Eye (tissue), 1 donor: ENCODE results near the gene RCSD1.

ENCODE experiments used
- DNase-seq: peaks from one replicate; pipeline ENCODE4 v3.0.0-alpha.2; 2015

RCSD1 gene

DNA sequence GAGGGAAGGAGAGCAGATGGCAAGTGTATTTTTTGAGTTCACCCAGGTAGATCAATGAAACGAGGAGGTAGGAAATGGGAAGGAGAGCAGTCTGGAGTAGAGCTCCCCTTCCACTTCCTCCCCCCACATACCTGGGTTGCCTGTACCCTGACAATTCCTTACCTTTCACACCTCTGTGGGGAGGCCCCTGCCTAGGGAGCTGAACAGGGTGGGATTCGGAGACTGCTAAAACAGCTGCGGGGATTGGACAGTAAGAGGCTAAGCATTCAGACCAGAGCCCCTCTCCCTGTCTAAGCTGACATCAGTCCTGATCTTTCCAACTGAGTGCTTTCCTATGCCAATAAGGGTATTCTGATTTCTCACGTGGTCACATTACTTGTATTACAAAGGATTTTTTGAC, 14.5 kb downstream of the RCSD1 start:
- no peak for DNase-seq

GRCh38 chr1:167645140-167645541, 15.1 kb downstream of the RCSD1 start:
- DNase-seq = peak; percentile 35

- DNase-seq = no peak
These were observed 15.8 kb downstream of the RCSD1 start for GRCh38 chr1:167645625-167646414.

- DNase-seq = no peak
These were observed 18.3 kb downstream of the RCSD1 start for GRCh38 chr1:167648252-167648849.

- no peak for DNase-seq
These were observed 19.1 kb downstream of the RCSD1 start for GRCh38 chr1:167648978-167649744.

DNA sequence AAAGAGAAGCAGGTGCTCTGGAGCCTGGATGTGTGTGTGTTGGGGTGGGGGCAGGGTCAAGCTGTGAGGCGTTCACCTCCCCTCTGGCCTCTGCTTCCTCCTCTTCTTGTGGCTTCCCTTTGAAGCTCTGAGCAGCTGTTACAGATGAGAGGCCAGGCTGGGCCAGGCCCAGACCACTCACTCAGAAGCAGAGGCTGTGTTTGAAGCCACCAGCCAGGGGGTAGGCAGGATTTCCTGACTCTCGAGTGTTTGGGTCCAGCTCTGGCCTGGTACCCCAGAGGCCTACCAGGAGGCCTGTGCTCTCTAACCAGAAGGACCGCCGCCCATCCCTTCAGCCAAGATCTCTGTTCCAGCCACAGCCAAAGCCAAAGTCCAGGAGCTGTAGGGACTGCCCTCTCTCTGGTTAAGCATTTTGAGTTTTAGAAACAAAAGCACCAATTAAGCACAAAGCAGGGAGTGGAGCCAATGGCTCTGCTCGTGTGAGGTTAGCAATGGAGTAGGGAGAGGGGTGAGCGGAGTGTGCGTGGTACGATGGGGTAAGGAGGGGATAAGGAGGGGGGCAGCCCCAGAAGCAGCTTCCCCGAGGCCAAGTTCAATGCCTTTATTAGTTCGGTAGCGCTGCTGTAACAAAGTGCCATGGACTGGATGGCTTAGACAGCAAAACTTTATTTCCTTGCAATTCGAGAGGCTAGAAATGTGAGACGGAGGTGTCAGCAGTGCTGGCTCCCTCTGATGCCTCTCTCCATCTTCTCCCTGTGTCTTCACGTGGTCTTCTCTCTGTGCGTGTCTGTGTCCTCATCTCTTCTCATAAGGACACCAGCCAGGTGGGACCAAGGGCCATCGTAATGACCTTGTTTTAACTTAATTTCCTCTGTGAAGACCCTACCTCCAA, 20.5 kb downstream of the RCSD1 start:
- DNase-seq = no peak

DNA sequence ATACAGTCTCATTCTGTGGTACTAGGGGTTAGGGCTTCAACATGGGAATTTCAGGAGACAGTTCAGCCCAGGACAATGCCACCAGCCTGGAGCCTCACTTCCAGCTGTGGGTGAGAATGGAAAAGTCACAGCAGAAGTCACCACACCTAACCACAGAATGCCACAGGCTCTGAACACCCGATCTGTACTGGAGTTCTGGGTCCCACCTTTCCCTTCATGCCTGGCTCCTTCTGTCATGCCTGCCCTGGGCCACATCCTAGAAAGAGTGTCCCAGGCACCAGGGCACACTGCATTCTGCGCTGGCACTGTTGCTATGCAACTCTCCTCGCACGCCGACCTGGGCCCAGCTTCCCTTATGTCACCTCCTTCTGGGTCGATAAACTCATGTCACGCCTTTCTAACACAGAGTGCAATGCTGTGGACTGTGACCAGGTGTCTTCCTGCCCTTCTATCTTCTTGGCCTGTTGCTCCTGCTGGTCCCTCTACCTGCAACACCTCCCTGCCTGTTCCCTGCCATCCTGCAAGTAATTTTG, 21.2 kb downstream of the RCSD1 start:
- no peak for DNase-seq

- no peak for DNase-seq
These were observed 25.0 kb downstream of the RCSD1 start for GRCh38 chr1:167654975-167655575.

GRCh38 chr1:167656657-167657056, 26.6 kb downstream of the RCSD1 start:
- DNase-seq = no peak

DNA sequence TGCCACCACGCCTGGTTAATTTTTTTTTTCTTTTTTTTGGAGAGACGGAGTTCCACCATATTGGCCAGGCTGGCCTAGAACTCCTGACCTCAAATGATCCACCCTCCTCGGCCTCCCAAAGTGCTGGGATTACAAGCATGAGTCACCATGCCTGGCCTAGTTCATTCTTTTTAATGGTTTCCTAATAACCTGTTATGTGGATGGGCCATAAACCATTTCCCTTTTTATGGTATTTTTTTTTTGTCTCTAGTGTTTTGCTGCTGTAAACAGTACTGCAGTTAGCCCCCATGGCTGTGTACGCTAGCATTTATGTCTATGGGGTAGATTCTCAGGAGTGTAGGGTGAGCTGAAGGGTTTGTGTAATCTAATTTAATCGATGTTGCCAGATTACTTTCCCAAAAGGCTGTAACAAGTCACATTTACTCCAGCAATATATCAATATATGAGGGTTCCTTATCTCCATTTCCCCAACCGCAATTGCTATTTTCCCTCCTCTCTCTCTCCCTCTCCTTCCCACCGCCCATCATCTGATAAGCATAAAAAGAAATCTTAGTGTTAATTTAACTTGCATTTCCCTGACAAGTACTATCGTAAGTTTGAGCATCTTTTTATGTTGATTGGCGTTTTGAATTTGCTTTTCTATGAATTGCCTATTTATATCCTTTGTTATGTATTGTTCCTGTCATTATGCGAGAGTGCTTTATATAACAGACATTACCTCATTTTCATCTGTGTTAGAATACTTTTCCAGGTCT, 28.7 kb downstream of the RCSD1 start:
- no peak for DNase-seq

GRCh38 chr1:167659450-167659849, 29.4 kb downstream of the RCSD1 start:
- DNase-seq = peak; percentile 19

DNA sequence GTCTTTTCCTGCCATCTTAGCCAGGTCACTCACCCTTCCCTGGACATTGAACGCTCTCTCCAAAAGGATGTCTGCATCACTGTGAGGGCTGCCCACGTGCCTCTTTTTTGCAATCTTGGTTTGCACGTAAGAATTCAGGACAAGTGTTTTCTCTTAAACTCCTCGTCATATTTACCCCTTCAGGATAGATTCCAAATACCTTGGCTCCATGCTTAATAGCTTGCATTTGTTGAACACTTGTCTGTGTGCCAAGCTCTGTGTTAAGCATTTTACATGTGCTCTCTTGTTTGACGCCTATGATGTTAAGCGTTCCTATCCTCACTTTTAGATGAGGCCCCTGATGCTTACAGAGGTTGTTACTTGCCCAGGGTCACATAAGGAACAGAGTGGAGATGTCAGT, 29.8 kb downstream of the RCSD1 start:
- no peak for DNase-seq

DNA sequence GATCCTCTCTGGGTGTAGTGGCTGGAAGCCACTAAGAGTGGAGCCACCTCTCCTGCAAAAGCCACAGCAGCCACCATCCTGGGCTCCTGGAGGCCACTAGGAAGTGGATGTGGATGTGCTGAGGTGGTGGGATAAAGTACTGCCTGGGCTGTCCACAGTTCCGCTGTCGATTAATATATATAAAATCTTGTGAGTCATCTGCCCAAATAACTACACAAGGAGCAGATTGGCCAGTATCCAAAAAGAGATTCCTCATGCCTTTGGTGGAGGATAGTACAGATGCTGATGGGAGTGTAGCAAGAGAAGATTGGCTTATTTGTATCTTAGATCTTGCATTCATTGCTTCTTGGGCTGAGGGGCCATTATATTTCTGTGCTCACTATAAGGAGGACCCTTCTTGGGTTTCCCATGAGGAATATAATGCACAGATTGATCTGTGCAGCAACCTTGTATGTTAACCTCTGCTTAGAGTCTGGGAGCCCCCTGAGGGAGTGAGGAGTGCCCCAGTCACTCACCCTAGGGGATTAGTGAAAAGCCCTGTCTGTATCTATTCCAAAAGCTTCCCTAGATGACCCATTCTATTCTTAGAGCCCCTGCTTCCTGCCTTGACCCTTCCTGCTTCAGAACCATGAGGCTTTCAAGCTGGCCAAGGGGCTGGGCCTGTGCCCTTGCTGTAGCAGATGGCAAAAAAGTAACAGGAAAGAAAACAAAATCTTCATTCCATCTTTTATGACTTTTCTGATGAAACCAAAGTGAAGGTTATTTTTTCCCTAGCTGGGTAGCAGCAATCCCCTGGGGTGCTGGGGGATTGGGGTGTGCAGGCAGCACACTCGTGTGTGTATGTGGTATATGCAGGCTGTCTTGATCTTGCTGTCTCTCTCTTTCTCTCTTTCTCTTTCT, 31.7 kb downstream of the RCSD1 start:
- DNase-seq = no peak

GRCh38 chr1:167663002-167663772, 33.2 kb downstream of the RCSD1 start:
- DNase-seq = no peak

DNA sequence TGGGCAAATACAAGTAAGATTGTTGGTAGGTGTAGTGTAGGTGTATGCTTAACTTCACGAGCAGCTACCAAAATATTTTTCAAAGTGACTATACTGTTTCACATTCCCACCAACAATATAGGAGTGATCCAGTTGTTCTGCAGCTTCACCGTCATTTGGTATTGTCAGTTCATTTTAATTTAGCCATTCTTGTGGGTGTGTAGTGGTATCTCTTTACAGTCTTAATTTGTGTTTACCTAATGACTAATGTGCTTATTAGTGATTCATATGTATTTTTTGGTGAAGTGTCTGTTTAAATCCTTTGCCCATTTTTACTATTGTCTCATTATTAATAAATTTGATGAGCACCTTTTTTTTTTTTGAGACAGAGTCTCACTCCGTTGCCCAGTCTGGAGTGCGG, 35.4 kb downstream of the RCSD1 start:
- no peak for DNase-seq

- DNase-seq = no peak
These were observed 36.4 kb downstream of the RCSD1 start for GRCh38 chr1:167666416-167666815.

DNA sequence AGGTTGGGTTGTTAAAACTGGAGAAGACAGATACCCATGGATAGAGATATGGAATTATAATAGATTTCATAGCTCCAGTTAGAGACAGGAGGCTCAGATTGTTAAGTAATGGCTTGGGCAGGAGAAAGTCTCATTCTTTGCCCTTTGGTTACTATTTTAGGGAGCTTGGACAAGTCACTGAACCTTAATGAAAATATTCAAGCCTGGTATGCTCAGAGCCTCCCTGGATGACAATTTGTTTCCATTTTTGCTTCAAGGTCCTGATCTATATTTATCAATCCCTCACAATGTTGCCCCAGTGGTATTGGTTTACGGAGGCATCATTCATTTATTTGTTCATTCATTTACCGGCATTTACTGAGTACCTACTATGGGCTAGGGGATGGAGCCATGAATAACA, 37.5 kb downstream of the RCSD1 start:
- no peak for DNase-seq

- no peak for DNase-seq
These were observed 38.1 kb downstream of the RCSD1 start for GRCh38 chr1:167668108-167668507.
